HG03097 (cell line): ENCODE results near the gene COG7.
"Not testable (repeated sequence)": the region's sequence is repeated elsewhere in the genome, so short reads cannot be mapped to it uniquely, and the experiment has no call there.

Experiments
- ATAC-seq: cut with Tn5 transposase; IDR thresholded peaks from one replicate; pipeline ENCODE4 v1.9.1; 2021; ENCODE audit not compliant: unreplicated experiment, low FRiP score

Gene COG7

GRCh38 chr16:23389201-23389600 is 63.8 kb downstream of the COG7 start:
- ATAC-seq: no peak

- ATAC-seq: no peak
Observed at GRCh38 chr16:23388786-23389185, 64.2 kb downstream of the COG7 start.

GRCh38 chr16:23387666-23388065 is 65.3 kb downstream of the COG7 start:
- no peak for ATAC-seq

- ATAC-seq: no peak
Observed at GRCh38 chr16:23385441-23385840, 67.5 kb downstream of the COG7 start.

GRCh38 chr16:23384878-23385277 is 68.1 kb downstream of the COG7 start:
- ATAC-seq: no peak

- ATAC-seq: no peak
Observed at GRCh38 chr16:23383881-23384280, 69.1 kb downstream of the COG7 start.

- ATAC-seq: no peak
Observed at GRCh38 chr16:23382279-23382678, 70.7 kb downstream of the COG7 start.

GRCh38 chr16:23381702-23382101 is 71.3 kb downstream of the COG7 start:
- not testable (repeated sequence) for ATAC-seq

GRCh38 chr16:23380501-23380951 is 72.5 kb downstream of the COG7 start:
- ATAC-seq: no peak

GRCh38 chr16:23379707-23380106 is 73.3 kb downstream of the COG7 start:
- ATAC-seq: no peak

- ATAC-seq: no peak
Observed at GRCh38 chr16:23378921-23379320, 74.1 kb downstream of the COG7 start.

- no peak for ATAC-seq
Observed at GRCh38 chr16:23378256-23378655, 74.7 kb downstream of the COG7 start.

- ATAC-seq: no peak
Observed at GRCh38 chr16:23377071-23377931, 75.7 kb downstream of the COG7 start.

- ATAC-seq: no peak
Observed at GRCh38 chr16:23375643-23376042, 77.3 kb downstream of the COG7 start.

GRCh38 chr16:23374721-23375510 is 78.1 kb downstream of the COG7 start:
- no peak for ATAC-seq

- ATAC-seq: no peak
Observed at GRCh38 chr16:23373436-23374219, 79.4 kb downstream of the COG7 start.

GRCh38 chr16:23371368-23371767 is 81.6 kb downstream of the COG7 start:
- ATAC-seq: no peak

GRCh38 chr16:23369416-23369815 is 83.6 kb downstream of the COG7 start:
- no peak for ATAC-seq

GRCh38 chr16:23368469-23368868 is 84.5 kb downstream of the COG7 start:
- ATAC-seq: no peak

- ATAC-seq: no peak
Observed at GRCh38 chr16:23367988-23368387, 85.0 kb downstream of the COG7 start.

GRCh38 chr16:23367564-23367963 is 85.4 kb downstream of the COG7 start:
- ATAC-seq: no peak
